GM21423 (cell line): Measurements from ENCODE around the gene EPN1.

ENCODE experiments used
- ATAC-seq: cut with Tn5 transposase; IDR thresholded peaks from one replicate; pipeline ENCODE4 v1.9.1; 2021; ENCODE audit warnings: mild to moderate bottlenecking, moderate library complexity; ENCODE audit not compliant: unreplicated experiment

EPN1 gene

GRCh38 chr19:55660404-55660803 is 14.6 kb upstream of the EPN1 start:
- no peak for ATAC-seq

- ATAC-seq: no peak
These were observed 14.0 kb upstream of the EPN1 start for GRCh38 chr19:55660991-55661390.

- no peak for ATAC-seq
These were observed 13.2 kb upstream of the EPN1 start for GRCh38 chr19:55661826-55662225.

- ATAC-seq: no peak
These were observed 11.0 kb upstream of the EPN1 start for GRCh38 chr19:55663846-55664536.

GRCh38 chr19:55666343-55667005 is 8.6 kb upstream of the EPN1 start:
- no peak for ATAC-seq

GRCh38 chr19:55667006-55667381 is 8.0 kb upstream of the EPN1 start:
- ATAC-seq: no peak

- ATAC-seq: no peak
These were observed 7.5 kb upstream of the EPN1 start for GRCh38 chr19:55667511-55667910.

- no peak for ATAC-seq
These were observed 7.1 kb upstream of the EPN1 start for GRCh38 chr19:55667958-55668357.

- no peak for ATAC-seq
These were observed 6.2 kb upstream of the EPN1 start for GRCh38 chr19:55668603-55669348.

- no peak for ATAC-seq
These were observed 5.4 kb upstream of the EPN1 start for GRCh38 chr19:55669418-55670279.

GRCh38 chr19:55670280-55671053 is 4.6 kb upstream of the EPN1 start:
- ATAC-seq: no peak

- ATAC-seq: no peak
These were observed 4.0 kb upstream of the EPN1 start for GRCh38 chr19:55671054-55671378.

- no peak for ATAC-seq
These were observed 2.6 kb upstream of the EPN1 start for GRCh38 chr19:55672418-55672817.

GRCh38 chr19:55673465-55673864 is 1.6 kb upstream of the EPN1 start:
- no peak for ATAC-seq

- no peak for ATAC-seq
These were observed 1.1 kb upstream of the EPN1 start for GRCh38 chr19:55673889-55674288.

GRCh38 chr19:55674459-55674840 is 576 bp upstream of the EPN1 start:
- no peak for ATAC-seq

GRCh38 chr19:55675661-55676354 is 782 bp downstream of the EPN1 start:
- ATAC-seq: no peak

- no peak for ATAC-seq
These were observed 1.4 kb downstream of the EPN1 start for GRCh38 chr19:55676383-55676782.

GRCh38 chr19:55676889-55677505 is 2.0 kb downstream of the EPN1 start:
- no peak for ATAC-seq
